ENCODE results near the gene RGS6.
"Not testable (repeated sequence)": the region's sequence is repeated elsewhere in the genome, so short reads cannot be mapped to it uniquely, and the experiment has no call there.

GRCh38 chr14:71887802-71888201 lies 44.4 kb upstream of the RGS6 start:
- not testable (repeated sequence) for TF ChIP-seq CTCF (IDR thresholded peaks at IDR 0.05; ENCODE audit: low read depth, low read length, poor library complexity, severe bottlenecking); EZH2phosphoT487 (IDR thresholded peaks at IDR 0.05; ENCODE audit: borderline replicate concordance, low read length)

All from DOHH2 (cell line).